ENCODE data around the gene GPD1.

DNA sequence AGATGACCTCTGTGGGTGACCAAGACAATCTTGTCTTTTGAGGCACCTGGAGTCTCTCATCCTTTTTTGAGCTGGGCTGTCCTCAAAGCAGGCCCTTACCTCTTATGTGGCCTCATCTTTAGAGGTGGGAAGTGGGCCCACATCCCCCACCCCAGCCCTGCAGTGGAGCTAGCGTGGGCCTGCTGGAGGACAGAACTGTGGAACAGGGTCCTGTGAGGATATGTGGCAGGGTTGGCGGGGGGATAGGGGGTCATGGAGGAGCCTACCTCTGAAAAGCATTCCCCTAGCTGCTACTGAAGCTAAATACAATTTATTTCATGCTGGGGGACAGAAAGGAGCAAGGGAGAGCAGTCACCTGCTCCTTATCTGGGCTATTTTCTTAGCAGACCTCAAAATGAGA is 457 bp upstream of the GPD1 start:
- TF ChIP-seq, protein P1, sequence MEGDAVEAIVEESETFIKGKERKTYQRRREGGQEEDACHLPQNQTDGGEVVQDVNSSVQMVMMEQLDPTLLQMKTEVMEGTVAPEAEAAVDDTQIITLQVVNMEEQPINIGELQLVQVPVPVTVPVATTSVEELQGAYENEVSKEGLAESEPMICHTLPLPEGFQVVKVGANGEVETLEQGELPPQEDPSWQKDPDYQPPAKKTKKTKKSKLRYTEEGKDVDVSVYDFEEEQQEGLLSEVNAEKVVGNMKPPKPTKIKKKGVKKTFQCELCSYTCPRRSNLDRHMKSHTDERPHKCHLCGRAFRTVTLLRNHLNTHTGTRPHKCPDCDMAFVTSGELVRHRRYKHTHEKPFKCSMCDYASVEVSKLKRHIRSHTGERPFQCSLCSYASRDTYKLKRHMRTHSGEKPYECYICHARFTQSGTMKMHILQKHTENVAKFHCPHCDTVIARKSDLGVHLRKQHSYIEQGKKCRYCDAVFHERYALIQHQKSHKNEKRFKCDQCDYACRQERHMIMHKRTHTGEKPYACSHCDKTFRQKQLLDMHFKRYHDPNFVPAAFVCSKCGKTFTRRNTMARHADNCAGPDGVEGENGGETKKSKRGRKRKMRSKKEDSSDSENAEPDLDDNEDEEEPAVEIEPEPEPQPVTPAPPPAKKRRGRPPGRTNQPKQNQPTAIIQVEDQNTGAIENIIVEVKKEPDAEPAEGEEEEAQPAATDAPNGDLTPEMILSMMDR (IDR thresholded peaks at IDR 0.05), result no peak
- TF ChIP-seq POLR2A (IDR thresholded peaks at IDR 0.05), result no peak
